ENCODE results near the gene DNAJA2. TPM values are rescaled to one million over a fixed set of nuclear protein-coding genes. Genes with fewer than 3 reads are reported as not detected.
"Not testable (repeated sequence)": the region's sequence is repeated elsewhere in the genome, so short reads cannot be mapped to it uniquely, and the experiment has no call there.

Gene DNAJA2
- polyA plus RNA-seq, 3 donors, result 17.0 to 43.3 (median 37.1) TPM

DNA sequence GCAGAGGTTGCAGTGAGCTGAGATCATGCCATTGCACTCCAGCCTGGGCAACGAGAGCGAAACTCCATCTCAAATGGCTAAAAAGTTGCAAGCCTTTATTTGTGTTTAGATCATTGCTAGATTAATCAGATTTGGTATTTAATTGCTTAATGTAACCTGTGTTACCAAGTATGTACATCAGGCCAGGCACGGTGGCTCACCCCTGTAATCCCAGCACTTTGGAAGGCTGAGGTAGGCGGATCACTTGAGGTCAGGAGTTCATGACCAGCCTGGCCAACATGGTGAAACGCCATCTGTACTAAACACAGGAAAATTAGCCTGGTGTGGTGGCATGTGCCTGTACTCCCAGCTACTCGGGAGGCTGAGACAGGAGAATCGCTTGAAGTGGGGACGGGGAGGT, 28.8 kb downstream of the DNAJA2 start:
- H3K27ac ChIP-seq (ENCODE audit: low read depth, low read length), result not testable (repeated sequence)

DNA sequence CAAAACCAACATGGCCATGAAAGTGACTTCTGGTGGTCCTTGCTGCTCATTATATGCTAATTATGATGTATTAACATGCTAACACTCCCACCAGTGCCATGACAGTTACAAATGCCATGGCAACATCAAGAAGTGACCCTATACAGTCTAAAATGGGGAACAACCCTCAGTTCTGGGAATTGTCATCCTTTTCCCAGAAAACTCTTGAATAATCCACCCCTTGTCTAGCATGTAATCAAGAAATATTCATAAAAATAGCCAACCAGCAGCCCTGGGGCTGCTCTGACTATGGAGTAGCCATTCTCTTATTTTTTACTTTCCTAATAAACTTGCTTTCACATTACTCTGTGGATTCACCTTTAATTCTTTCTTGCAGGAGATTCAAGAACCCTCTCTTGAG, 35.9 kb downstream of the DNAJA2 start:
- no peak overlapping the region for H3K27ac ChIP-seq (ENCODE audit: low read depth, low read length)

More for the DNA sequence above, 28.8 kb downstream of the DNAJA2 start:
- WGBS, 3 donors, result 86 to 92% (median 92%) methylated on average over 8 of the region's 8 CpGs

DNA sequence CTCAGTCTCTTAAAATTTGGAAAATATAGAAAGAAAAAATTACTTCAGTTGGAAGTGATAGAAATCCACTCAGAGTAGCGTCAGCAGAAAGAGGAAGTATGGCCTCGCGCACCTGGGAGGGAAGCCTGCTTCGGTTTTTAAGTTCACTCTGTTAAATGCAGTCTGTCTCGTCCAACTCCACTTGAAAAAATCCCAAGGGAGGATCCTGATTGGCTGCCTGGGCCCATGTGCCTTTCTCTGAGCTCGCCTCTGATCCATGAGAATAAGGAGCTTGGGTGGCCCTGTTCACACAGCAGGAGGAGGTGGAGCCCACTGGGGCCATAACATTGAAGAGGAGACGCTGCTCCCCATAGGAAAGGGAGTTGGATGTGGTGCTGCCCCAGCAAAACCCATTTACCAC, 40.7 kb downstream of the DNAJA2 start:
- no peak overlapping the region for H3K27ac ChIP-seq (ENCODE audit: low read depth, low read length)
- 46 to 54% (median 53%) methylated on average over 7 of the region's 7 CpGs for WGBS, 3 donors

DNA sequence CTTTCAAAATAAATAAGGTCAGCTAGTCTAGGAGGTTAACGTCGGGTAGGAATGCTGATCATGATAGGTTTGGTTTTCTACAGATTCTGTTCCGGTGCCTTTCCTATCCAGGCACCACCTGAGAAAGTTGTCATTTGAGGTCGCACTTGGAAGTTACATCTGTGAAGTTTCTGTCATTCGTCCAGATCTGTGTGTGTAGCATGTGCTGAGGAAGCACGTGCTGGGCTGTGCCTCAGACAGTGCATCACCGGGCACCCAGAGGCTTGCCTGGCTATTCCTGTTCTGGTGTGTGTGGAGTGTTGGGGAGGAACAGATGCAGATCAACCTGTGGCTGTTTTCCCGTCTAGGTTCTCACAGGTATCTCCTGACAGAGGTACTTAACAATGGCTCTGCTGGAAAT, 42.6 kb downstream of the DNAJA2 start:
- WGBS, 3 donors, result 61 to 89% (median 85%) methylated on average over 8 of the region's 8 CpGs
- H3K27ac ChIP-seq (ENCODE audit: low read depth, low read length), result no peak overlapping the region

DNA sequence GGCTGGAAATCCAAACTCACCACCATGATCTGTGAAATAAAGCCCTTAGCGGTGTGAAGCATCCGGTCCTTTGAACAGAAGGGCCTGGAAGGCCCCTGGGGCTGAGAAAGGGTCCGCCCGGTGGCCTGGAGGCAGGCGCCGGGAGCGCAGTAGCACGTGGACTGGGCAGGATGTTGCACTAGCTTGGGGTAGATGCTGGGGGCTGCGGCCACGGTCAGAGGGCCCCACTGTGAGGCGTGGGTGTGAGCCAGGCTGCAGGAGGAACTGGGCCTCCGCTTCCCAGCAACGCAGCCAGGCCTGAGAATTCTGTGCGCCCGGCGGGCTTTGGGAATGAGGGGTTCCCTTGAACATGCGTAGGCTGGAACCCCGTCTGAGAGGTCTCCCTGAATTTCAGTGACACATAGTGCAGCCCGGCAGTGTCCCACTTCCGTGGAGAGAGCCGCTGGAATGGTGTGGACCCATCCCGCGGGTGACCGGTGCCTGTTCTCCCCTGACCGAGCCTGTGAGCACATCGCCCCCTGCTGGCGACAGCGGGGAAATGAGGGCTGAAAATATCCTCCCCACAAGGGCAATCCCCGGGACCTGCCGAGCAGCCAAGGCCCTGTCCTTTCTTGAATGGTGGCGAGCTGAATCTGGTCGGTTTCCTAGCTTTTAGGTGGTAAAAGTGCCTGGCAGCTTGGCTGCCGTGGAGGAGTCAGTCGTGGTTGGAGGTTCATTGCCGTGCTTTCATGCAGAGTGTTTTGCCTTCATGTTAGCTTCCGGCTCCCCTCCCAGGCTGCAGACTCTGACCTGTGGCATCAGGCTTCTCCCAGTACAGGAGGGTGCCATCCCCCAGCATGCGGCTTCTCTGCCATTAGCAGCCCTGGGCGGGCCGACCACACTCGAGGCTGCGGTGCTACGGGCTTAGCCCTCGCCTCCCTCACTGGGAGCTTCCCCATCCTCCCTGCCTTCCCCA, 43.8 kb downstream of the DNAJA2 start:
- H3K27ac ChIP-seq (ENCODE audit: low read depth, low read length), result no peak overlapping the region
- WGBS, 3 donors, result 63 to 65% (median 63%) methylated on average over 43 of the region's 43 CpGs

DNA sequence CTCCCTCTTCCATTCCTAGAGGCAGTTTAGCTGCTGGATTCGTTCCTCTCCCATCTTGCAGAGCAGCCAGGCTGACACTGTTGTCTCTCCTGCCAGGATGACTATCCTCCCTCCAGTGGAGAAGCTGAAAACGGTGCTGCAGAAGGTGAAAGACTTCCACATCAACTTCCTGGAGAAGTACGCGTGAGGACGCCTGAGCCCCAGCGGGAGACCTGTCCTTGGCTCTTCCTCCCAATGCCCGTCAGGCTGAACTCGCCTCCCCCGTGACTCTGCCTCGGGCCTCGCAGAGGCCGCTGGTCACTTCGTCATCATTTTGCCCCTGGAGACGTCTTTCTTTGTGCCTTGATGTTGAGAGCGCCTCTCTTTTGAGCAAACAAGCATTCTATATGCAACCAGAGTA, 44.7 kb downstream of the DNAJA2 start:
- no peak overlapping the region for H3K27ac ChIP-seq (ENCODE audit: low read depth, low read length)
- 73 to 77% (median 74%) methylated on average over 15 of the region's 15 CpGs for WGBS, 3 donors

DNA sequence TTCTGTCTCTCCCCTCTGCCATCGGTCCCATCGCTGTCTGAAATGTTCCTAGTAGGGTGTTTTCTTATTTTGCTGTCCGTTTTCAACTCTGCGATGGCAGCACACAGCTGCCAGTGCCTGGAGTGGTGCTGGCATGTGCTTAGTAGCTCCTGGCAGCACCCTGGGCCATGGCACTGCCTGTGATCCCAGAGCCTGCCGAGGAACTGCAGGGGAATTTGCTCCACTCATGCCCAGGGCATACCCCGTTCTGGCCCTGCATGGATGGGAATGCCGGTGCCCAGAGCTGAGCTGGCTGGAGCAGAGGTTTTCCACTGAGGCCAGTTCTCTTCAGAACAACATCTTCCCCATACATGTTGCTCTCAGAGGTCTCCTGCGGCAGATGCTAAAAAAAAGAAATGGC, 46.2 kb downstream of the DNAJA2 start:
- WGBS, 3 donors, result 85 to 92% (median 86%) methylated on average over 8 of the region's 8 CpGs

DNA sequence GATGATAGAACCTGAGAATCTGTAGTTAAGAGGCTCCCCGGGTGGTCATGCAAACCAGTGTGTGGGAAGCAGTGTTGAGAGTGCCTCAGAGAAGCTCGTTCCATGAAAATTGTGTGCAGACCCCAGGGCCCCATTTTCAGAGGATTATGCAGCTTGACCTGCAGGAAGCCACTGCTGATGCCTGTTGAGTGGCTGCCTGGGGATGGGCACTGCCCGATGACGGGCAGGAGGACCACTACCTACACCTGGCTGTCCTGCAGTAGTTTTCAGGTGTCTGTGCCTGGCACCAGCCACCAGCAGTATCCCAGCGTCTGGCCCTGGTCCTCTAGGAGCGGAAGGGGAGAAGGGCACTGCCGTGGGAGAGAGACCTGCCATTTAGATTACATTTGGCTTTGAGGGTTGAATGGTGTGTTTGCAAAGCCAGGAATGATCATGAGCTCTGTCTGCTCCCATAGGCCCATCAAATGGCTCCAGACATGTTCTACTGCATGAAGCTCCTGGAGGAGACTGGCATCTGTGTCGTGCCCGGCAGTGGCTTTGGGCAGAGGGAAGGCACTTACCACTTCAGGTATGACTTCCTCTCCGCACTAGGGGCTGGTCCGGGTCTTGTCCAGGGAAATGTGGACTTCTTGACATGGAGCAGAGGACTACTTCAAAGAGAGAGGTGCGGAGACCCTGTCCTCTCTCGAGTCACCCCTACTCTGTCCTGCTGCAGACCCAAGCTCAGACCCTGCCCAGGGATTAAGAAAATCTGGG, 46.8 kb downstream of the DNAJA2 start:
- WGBS, 3 donors, result 88 to 95% (median 92%) methylated on average over 13 of the region's 13 CpGs
- no peak overlapping the region for H3K27ac ChIP-seq (ENCODE audit: low read depth, low read length)

More for the DNA sequence above, 46.2 kb downstream of the DNAJA2 start:
- no peak overlapping the region for H3K27ac ChIP-seq (ENCODE audit: low read depth, low read length)

DNA sequence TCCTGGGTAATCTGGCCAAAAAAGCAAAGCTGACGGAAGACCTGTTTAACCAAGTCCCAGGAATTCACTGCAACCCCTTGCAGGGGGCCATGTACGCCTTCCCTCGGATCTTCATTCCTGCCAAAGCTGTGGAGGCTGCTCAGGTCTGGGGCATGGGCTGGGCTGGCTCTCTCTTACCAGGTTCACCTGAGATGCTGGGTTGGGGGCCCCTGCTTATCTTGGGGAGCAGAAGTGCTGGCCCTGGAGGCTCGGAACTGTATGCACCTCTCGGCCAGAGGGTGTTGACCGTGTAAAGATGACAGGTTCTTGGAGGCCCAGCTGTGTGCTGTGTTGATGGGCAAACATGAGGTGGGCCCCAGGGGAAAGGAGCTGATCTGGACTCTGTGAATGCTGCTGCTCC, 49.1 kb downstream of the DNAJA2 start:
- H3K27ac ChIP-seq (ENCODE audit: low read depth, low read length), result no peak overlapping the region
- WGBS, 3 donors, result 64 to 90% (median 90%) methylated on average over 6 of the region's 6 CpGs

DNA sequence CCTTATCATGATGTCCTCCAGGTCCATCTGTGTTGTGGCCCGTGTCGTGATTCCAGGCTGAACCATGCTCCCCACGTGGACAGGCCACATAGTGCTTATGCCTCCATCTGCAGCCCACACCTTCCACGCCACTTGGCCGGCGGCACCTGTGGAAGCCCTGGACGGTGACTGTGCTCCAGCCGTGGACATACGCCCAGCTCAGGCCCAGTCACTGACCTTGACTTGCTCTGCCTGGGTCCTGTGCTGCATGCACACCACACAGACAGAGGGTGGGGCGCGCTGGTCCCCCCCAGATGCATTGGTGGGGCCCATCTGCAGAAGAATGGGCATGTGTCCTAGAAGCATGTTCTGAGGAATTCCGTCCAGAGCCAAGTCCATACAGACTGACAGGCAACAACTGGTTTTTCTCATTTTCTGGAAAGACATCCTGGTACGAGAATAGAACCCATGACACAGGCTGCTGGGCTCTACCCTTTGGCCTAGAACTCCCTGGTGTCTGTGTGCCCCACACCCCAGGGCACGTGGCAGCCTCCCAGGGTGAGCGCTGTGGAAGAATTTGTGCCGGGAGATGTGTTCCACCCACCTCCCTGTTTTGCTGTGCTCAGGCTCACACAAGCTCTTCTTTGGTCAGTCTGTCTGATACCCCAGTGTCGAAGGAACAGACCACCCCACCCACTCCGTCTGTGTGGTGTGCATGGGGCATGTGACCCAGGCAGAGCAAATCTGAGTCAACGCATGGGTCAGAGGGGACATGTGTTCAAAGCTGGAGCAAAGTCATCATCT, 49.8 kb downstream of the DNAJA2 start:
- 64 to 85% (median 80%) methylated on average over 19 of the region's 19 CpGs for WGBS, 3 donors
- H3K27ac ChIP-seq (ENCODE audit: low read depth, low read length), result no peak overlapping the region

DNA sequence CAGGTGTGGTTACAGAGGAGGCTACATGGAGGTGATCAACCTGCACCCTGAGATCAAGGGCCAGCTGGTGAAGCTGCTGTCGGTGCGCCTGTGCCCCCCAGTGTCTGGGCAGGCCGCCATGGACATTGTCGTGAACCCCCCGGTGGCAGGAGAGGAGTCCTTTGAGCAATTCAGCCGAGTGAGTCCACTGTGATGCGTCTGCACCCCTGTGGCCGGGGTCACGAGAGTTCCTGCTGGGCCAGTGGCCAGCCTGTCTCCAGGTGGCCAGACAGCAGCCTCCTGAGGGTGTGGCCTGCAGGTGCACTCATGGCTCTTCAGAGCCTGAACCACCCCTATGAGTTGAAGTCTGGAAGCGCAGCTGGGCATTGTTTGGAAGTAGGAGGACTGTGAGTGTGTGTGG, 51.2 kb downstream of the DNAJA2 start:
- 59 to 97% (median 86%) methylated on average over 10 of the region's 10 CpGs for WGBS, 3 donors

DNA sequence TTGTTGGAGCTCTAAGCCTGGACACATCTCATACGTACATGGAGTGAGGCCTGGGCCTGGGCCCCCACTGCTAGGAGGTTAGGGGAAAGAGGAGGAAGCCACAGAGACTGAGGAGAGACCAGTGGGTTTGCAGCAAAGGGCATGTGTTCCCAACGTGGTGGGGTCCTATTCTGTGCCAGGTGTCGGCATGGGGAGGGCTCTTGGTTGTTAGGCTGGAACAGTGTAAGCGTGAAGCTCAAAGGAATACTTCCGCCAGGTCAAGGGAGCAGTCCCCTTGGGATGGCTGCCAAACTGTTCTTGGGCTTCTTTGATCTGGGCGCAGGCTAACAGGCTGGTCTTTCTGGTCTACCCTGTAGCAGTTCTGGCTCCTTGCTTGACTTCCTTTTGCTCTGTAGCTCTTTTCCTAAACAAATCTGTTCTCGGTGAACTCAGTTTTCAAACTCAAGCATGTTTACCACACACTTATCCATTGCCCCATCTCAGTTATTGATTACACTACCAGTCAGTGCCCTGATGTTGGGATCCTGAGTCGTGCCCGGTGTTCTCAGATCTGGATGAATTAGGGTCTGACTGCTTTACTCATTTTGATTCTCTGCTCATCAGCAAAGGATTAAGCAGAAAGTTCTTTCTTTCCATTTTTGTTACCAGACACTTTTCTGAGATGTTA, 52.9 kb downstream of the DNAJA2 start:
- 25 to 73% (median 73%) methylated on average over 9 of the region's 9 CpGs for WGBS, 3 donors
- H3K27ac ChIP-seq (ENCODE audit: low read depth, low read length), result no peak overlapping the region

More for the DNA sequence above, 51.2 kb downstream of the DNAJA2 start:
- no peak overlapping the region for H3K27ac ChIP-seq (ENCODE audit: low read depth, low read length)

DNA sequence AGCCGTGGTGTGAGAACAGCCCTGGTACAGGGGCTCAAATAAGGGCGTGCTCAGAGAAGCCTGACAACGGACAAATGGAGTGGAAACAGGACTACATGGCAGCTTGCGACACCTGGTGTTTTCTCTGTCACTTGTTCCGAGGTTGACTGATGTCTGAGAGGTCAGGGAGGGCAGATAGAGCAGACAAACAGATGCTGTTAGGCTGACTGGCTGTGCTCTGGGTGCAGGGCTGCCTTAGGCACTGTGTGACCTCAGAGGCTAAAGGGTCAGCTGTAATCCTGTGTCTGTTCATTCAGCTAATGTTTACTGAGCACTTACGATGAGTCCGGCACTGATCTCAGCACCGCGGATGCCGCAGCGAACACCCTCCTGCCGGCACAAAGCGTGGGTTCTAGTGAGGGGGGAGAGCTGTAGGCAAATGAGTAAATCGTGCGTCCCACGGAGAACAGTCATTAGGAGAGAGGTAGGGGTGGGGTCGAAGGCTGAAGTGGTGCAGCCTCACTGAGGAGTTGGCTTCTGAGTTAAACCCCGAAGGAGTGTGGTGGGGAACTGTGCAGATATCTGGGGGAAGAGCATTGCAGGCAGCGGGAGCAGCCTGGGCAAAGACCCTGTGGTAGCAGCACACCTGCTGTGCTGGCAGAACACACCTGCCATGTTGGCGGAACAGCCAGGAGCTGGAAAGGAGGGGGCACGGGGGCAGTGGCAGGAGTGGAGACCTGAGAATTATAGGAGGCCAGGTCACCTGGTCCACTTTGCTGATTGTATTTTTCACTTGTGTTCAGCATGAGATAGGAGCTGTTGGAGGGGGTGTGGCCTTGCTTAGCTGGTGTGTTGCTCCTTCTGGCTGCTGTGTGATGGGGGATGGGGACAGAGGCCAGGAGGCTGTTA, 54.3 kb downstream of the DNAJA2 start:
- no peak overlapping the region for H3K27ac ChIP-seq (ENCODE audit: low read depth, low read length)
- WGBS, 3 donors, result 31 to 74% (median 74%) methylated on average over 21 of the region's 21 CpGs

DNA sequence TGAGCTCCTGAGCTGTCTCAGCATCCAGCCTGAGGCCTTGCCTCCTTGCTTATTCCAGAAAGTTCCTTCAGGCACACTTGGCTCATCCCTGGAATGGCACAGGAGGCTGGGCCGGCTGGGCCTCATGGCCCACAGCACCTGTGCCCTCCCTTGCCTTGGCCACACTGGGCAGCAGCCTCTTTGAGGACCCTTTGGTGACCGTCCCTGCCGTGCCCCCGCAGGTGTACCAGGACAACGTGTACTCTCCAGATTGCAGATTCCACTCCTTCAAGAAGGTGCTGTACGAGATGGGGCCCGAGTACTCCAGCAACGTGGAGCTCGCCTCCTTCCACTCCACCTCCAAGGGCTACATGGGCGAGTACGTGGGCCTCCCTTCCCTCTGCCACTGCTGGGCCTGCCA, 55.1 kb downstream of the DNAJA2 start:
- no peak overlapping the region for H3K27ac ChIP-seq (ENCODE audit: low read depth, low read length)

DNA sequence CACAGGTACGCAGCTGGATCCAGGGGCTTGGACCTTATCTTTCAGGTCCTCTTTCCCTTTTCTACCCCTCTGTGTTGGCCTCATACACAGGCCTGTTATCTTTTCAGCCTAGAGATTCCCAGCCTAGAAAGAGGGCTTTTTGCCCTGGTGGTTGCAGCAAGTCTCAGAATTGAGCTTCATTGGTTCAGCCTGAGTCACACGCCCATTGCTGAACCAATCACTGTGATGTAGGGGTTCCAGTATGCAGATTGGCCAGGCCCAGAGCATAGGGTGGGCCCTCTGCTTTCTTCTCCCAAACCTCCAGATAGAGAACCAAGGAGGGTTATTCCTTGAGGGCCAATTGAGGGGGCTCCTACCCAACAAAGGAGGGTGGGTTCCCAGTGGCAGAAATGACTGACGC, 56.5 kb downstream of the DNAJA2 start:
- 84 to 96% (median 96%) methylated on average over 3 of the region's 3 CpGs for WGBS, 3 donors
- H3K27ac ChIP-seq (ENCODE audit: low read depth, low read length), result no peak overlapping the region

More for the DNA sequence above, 55.1 kb downstream of the DNAJA2 start:
- WGBS, 3 donors, result 59 to 91% (median 84%) methylated on average over 11 of the region's 11 CpGs

DNA sequence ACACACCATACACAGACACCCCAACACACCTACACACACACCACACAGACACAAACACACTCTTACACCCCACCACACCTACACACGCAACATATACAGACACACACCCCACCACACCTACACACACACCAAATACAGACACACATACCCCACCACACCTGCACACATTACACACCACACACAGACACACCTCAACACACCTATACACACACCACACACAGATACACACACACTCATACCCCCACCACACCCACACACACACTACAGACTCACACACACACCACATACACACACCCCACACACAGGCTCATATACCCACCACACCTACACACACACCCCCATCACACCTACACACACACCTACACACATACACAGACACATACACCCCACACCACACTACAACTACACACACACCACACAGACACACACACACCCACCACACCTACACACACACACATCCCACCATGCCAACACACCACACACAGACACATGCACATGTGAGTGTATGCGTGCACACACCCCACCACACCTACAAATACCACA, 57.9 kb downstream of the DNAJA2 start:
- no peak overlapping the region for H3K27ac ChIP-seq (ENCODE audit: low read depth, low read length)
- 88 to 97% (median 96%) methylated on average over 2 of the region's 2 CpGs for whole genome bisulfite sequencing, 3 donors

DNA sequence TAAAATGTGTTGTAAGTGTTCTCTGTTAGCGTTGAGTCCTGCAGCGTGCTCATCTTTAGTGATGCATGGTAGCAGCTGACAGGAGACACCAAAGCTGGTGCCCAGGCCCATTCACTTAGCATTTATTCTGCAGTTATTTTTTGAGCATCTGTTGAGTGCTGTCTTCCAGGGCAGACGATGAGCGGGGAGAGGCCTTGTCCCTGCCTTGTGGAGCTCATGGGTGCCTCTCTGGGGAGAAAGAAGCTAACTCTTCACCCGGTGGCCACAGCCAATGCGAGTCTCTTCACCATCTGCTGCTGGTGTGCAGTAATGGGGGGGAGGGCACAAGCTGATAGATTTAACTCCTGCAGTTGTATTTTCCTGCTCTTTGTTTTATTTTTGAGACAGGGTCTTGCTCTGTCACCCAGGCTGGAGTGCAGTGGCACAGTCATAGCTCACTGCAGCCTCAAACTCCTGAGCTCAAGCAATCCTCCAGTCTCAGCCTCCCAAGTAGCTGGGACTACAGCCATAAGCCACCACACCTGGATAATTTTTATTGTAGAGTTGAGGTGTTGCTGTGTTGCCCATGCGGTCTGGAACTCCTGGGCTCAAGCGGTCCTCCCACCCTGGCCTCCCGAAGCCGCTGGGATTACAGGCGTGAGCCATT, 58.8 kb downstream of the DNAJA2 start:
- no peak overlapping the region for H3K27ac ChIP-seq (ENCODE audit: low read depth, low read length)
- 84 to 89% (median 87%) methylated on average over 11 of the region's 11 CpGs for whole genome bisulfite sequencing, 3 donors
